GM12878 (cell line): ENCODE data around the gene CASTOR1. TPM values are rescaled to one million over a fixed set of nuclear protein-coding genes. Genes with fewer than 3 reads are reported as not detected.

ENCODE experiments used
- ATAC-seq: fragments of 200-7000 bp; cut with Tn5 transposase; 3 replicates; pipeline ENCODE4 v1.9.1; 2020; ENCODE audit warnings: mild to moderate bottlenecking, moderate library complexity
- BruUV-seq: library from RNA; stranded (reverse); fragments of 400-500 nt; replicated peaks from 2 replicates; lab custom pipeline; 2021; lab: Mats Ljungman, UMichigan
- CTCF ChIA-PET: fragments of 300-600 bp; sonication (Branson Sonifier 250); formaldehyde crosslinking; extraction: SDS; loops from one replicate; lab custom pipeline; 2021; ENCODE audit warnings: inconsistent platforms; lab: Yijun Ruan, JAX
- POLR2A ChIA-PET: fragments of 350-600 bp; formaldehyde crosslinking; extraction: SDS; loops from one replicate; lab custom pipeline; 2021; ENCODE audit warnings: inconsistent platforms; lab: Charles Lee
- RAD21 ChIA-PET: fragments of 300-600 bp; sonication (Branson Sonifier 250); formaldehyde crosslinking; loops from one replicate; lab custom pipeline; 2023; ENCODE audit warnings: antibody characterized with exemption; ENCODE audit not compliant: unreplicated experiment; lab: Charles Lee
- SMC1A ChIA-PET: fragments of 300-600 bp; sonication (Branson Sonifier 250); formaldehyde crosslinking; loops from one replicate; lab custom pipeline; 2023; ENCODE audit not compliant: unreplicated experiment, uncharacterized antibody; lab: Charles Lee
- DNase-seq: peaks from one replicate; pipeline ENCODE4 v3.0.0-alpha.2; 2011; ENCODE audit warnings: low read depth, low spot score
- FAIRE-seq: peaks from 3 replicates; lab custom pipeline; 2011; peaks lifted over from hg19 to GRCh38; lab: Jason Lieb, UNC
- H2AFZ ChIP-seq: 2 replicates; pipeline ENCODE4 v1.6.0; 2011; ENCODE audit warnings: low read depth, low read length, control low read depth; ENCODE audit not compliant: control insufficient read depth
- H3K27ac ChIP-seq: 2 replicates; pipeline ENCODE4 v1.5.1; 2011; ENCODE audit warnings: control low read depth; ENCODE audit not compliant: control insufficient read depth, insufficient read depth
- H3K27me3 ChIP-seq, 2 experiments: replicated peaks in 1 of 2; 2 replicates each; pipeline versions ENCODE4 v1.6.0 to v1.6.1; 2011; ENCODE audit warnings: low read length in 1 of 2; ENCODE audit not compliant: control insufficient read depth in 2 of 2, insufficient read depth in 2 of 2
- H3K36me3 ChIP-seq, 2 experiments: 2 replicates each; pipeline ENCODE4 v1.5.1; 2011; ENCODE audit warnings: low read length in 1 of 2; ENCODE audit not compliant: control insufficient read depth in 2 of 2, insufficient read depth in 2 of 2
- H3K4me1 ChIP-seq: 2 replicates; pipeline ENCODE4 v1.6.1; 2011; ENCODE audit warnings: mild to moderate bottlenecking, low read length, moderate library complexity, mixed read lengths; ENCODE audit not compliant: control insufficient read depth, insufficient read depth
- H3K4me2 ChIP-seq: 2 replicates; pipeline ENCODE4 v1.6.0; 2011; ENCODE audit warnings: control low read depth; ENCODE audit not compliant: control insufficient read depth, insufficient read depth
- H3K4me3 ChIP-seq: fragments of 200-600 bp; sonication (generic); 2 replicates; pipeline ENCODE4 v1.5.1; 2016
- H3K79me2 ChIP-seq: 2 replicates; pipeline ENCODE4 v1.6.0; 2011; ENCODE audit warnings: low read length; ENCODE audit not compliant: control insufficient read depth, insufficient read depth
- H3K9ac ChIP-seq: 2 replicates; pipeline ENCODE4 v1.8.0; 2011; ENCODE audit warnings: low read length, control low read depth, mixed read lengths; ENCODE audit not compliant: control insufficient read depth, insufficient read depth
- H3K9me3 ChIP-seq: replicated peaks from 3 replicates; pipeline ENCODE4 v1.5.1; 2011; ENCODE audit warnings: mild to moderate bottlenecking, low read length; ENCODE audit not compliant: control insufficient read depth, insufficient read depth
- H4K20me1 ChIP-seq: 2 replicates; pipeline ENCODE4 v1.6.0; 2011; ENCODE audit not compliant: control insufficient read depth, insufficient read depth
- FOS ChIP-seq: IDR thresholded peaks from 3 replicates; pipeline ENCODE4 v1.6.1; 2011; ENCODE audit warnings: borderline replicate concordance; ENCODE audit not compliant: insufficient read length; ENCODE audit errors: extremely low read depth
- HCFC1 ChIP-seq: fragments of 150-350 bp; IDR thresholded peaks from 2 replicates; pipeline ENCODE4 v1.6.1; 2014; ENCODE audit warnings: low read length
- IKZF2 ChIP-seq, 2 experiments: fragments of 450-650 bp; IDR thresholded peaks; 2 replicates each; pipeline ENCODE4 v1.6.1; 2017; ENCODE audit warnings: mild to moderate bottlenecking in 2 of 2, moderate library complexity in 2 of 2
- KDM1A ChIP-seq: fragments of 200-600 bp; sonication (generic); IDR thresholded peaks from 2 replicates; pipeline ENCODE4 v1.6.1; 2016; ENCODE audit warnings: borderline replicate concordance
- MEF2B ChIP-seq: fragments of 450-650 bp; IDR thresholded peaks from 2 replicates; pipeline ENCODE4 v1.6.1; 2018; ENCODE audit warnings: mild to moderate bottlenecking, moderate library complexity; ENCODE audit not compliant: partially characterized antibody, poor library complexity, severe bottlenecking
- NFYB ChIP-seq: IDR thresholded peaks from 2 replicates; pipeline ENCODE4 v1.6.1; 2011; ENCODE audit warnings: low read depth, mild to moderate bottlenecking, low read length, improper control_type of control experiment, moderate library complexity; ENCODE audit not compliant: insufficient read depth
- SUZ12 ChIP-seq: fragments of 200-600 bp; sonication (generic); IDR thresholded peaks from one replicate; pipeline ENCODE4 v1.6.1; 2018; ENCODE audit warnings: antibody characterized with exemption, mild to moderate bottlenecking; ENCODE audit not compliant: unreplicated experiment
- YY1 ChIP-seq: IDR thresholded peaks from 2 replicates; pipeline ENCODE4 v1.6.1; 2011; ENCODE audit warnings: low read depth, mild to moderate bottlenecking, low read length
- WGBS: methylation state at CpG from one replicate; pipeline ENCODE4 v1.1.6; 2016; ENCODE audit warnings: low lambda C conversion rate; ENCODE audit not compliant: insufficient replicate concordance, insufficient coverage; ENCODE audit errors: missing lambda C conversion rate; 5-methylcytosine and 5-hydroxymethylcytosine counted together
- in situ Hi-C: fragments of 300-500 bp; cut with MboI; formaldehyde crosslinking; loops from 9 replicates; pipeline ENCODE4 v1.14.3; 2018; ENCODE audit warnings: mixed read lengths
- intact Hi-C: fragments of 100-400 bp; cut with micrococcal nuclease; formaldehyde crosslinking; loops from one replicate; pipeline ENCODE4 v1.14.2; 2022; ENCODE audit not compliant: unreplicated experiment
- polyA plus RNA-seq, 11 experiments: library from polyadenylated mRNA; depleted of rRNA in 4 of 11; unstranded in 6 of 11; stranded (reverse) in 5 of 11; fragments of >200 nt; fragmentation: Nextera tagmentation in 4 of 11; fragmentation: Illumina TruSeq in 1 of 11; extraction: Ambion mirVana in 4 of 11; extraction: Trizol in 1 of 11; gene quantifications; 1 replicate in 1 of 11; 2 replicates in 10 of 11; pipeline versions ENCODE4 v1.2.1 to v1.2.3, GENCODE V29; 2011 to 2016; ENCODE audit warnings: inconsistent platforms in 2 of 11, missing spikeins in 2 of 11, low read depth in 1 of 11
- total RNA-seq, 4 experiments: library from RNA; depleted of rRNA in 3 of 4; stranded (reverse); fragments of >200 nt in 3 of 4; fragmentation: Illumina TruSeq in 1 of 4; extraction: Trizol in 1 of 4; gene quantifications; 2 replicates each; pipeline versions ENCODE4 v1.2.1 to v1.2.3, GENCODE V29; 2013 to 2021
- TF ChIP-seq, protein P1 (sequence below): fragments of 450-650 bp; IDR thresholded peaks from 2 replicates; pipeline ENCODE4 v1.6.1; 2017; ENCODE audit warnings: mild to moderate bottlenecking

Gene CASTOR1
- total and polyA plus RNA-seq, 10 of the 15 experiments (the other 5 are each of a cell fraction or from before 2014, with no cell fraction given) = 0.31 to 9.1 (median 3.3) TPM

- BruUV-seq = no TSS peak
- intact Hi-C loops = no loop called here
- WGBS = 89% methylated on average over 8 of the region's 8 CpGs
- H3K4me3 ChIP-seq = no peak overlapping the region
- ChIA-PET POLR2A (no interaction called here), SMC1A (no interaction called here), CTCF (interaction anchor here (1.3 to 1.5 kb wide), 2 partner anchors 11 to 49 kb away, joined by 3 to 7 read pairs; no protein-coding TSS in a partner anchor), RAD21 (interaction anchor here (1.2 to 2.1 kb wide), 2 partner anchors 11 to 49 kb away, joined by 3 to 4 read pairs; partner anchors contain the start of gene TBC1D10A)
- peaks cover 68 to 69% of the 10 kb centered on the region in 2 experiments for H3K36me3 ChIP-seq
- H3K9ac ChIP-seq = no peak overlapping the region
- H3K27ac ChIP-seq = no peak overlapping the region
- no peaks in the 10 kb centered on the region for H3K9me3 ChIP-seq
- DNase-seq (no peak), ATAC-seq (no peak), FAIRE-seq (no peak)
- in situ Hi-C loops = no loop called here
- TF ChIP-seq IKZF2 (IDR thresholded peaks at IDR 0.05) (no peak), FOS (no peak), NFYB (no peak), KDM1A (no peak), YY1 (no peak), HCFC1 (no peak), SUZ12 (no peak), MEF2B (no peak)
- TF ChIP-seq, protein P1, sequence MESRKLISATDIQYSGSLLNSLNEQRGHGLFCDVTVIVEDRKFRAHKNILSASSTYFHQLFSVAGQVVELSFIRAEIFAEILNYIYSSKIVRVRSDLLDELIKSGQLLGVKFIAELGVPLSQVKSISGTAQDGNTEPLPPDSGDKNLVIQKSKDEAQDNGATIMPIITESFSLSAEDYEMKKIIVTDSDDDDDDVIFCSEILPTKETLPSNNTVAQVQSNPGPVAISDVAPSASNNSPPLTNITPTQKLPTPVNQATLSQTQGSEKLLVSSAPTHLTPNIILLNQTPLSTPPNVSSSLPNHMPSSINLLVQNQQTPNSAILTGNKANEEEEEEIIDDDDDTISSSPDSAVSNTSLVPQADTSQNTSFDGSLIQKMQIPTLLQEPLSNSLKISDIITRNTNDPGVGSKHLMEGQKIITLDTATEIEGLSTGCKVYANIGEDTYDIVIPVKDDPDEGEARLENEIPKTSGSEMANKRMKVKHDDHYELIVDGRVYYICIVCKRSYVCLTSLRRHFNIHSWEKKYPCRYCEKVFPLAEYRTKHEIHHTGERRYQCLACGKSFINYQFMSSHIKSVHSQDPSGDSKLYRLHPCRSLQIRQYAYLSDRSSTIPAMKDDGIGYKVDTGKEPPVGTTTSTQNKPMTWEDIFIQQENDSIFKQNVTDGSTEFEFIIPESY = no peak
- no peaks in the 10 kb centered on the region for H3K27me3 ChIP-seq
- no peaks in the 10 kb centered on the region for H3K4me1 ChIP-seq
- H4K20me1 ChIP-seq = no peaks in the 10 kb centered on the region
- H2AFZ ChIP-seq = no peak overlapping the region
- H3K79me2 ChIP-seq = no peaks in the 10 kb centered on the region
- no peak overlapping the region for H3K4me2 ChIP-seq
Measured at GRCh38 chr22:30337461-30337778, 48.1 kb upstream of the CASTOR1 start.
